HG03064 (cell line): ENCODE data around the gene MIEN1.
"Not testable (repeated sequence)": the region's sequence is repeated elsewhere in the genome, so short reads cannot be mapped to it uniquely, and the experiment has no call there.

Source experiments
- ATAC-seq: cut with Tn5 transposase; IDR thresholded peaks from one replicate; pipeline ENCODE4 v1.9.1; 2021; ENCODE audit warnings: low read depth; ENCODE audit not compliant: unreplicated experiment

MIEN1 gene

GRCh38 chr17:39730095-39730921 is at the start of gene MIEN1:
Gene MIEN1, minus strand, starts transcription at chr17:39730532. Its CDS starts 37 bp downstream, at chr17:39730495.
- peak; percentile 75 for ATAC-seq

- ATAC-seq: peak; percentile 57
These were observed 47.4 kb upstream of the MIEN1 start for GRCh38 chr17:39777534-39778365.

GRCh38 chr17:39776252-39776651 is 45.9 kb upstream of the MIEN1 start:
- ATAC-seq: no peak

GRCh38 chr17:39775031-39775430 is 44.7 kb upstream of the MIEN1 start:
- no peak for ATAC-seq

GRCh38 chr17:39774047-39774446 is 43.7 kb upstream of the MIEN1 start:
- no peak for ATAC-seq

GRCh38 chr17:39772987-39773934 is 42.9 kb upstream of the MIEN1 start:
- ATAC-seq: no peak

- ATAC-seq: no peak
These were observed 42.1 kb upstream of the MIEN1 start for GRCh38 chr17:39772415-39772814.

- peak; percentile 36 for ATAC-seq
These were observed 39.7 kb upstream of the MIEN1 start for GRCh38 chr17:39769974-39770587.

GRCh38 chr17:39767147-39767546 is 36.8 kb upstream of the MIEN1 start:
- ATAC-seq: no peak

GRCh38 chr17:39765766-39766165 is 35.4 kb upstream of the MIEN1 start:
- ATAC-seq: no peak

- ATAC-seq: no peak
These were observed 34.8 kb upstream of the MIEN1 start for GRCh38 chr17:39765175-39765574.

- not testable (repeated sequence) for ATAC-seq
These were observed 33.8 kb upstream of the MIEN1 start for GRCh38 chr17:39764171-39764570.

- ATAC-seq: no peak
These were observed 32.9 kb upstream of the MIEN1 start for GRCh38 chr17:39763051-39763820.

- ATAC-seq: no peak
These were observed 31.6 kb upstream of the MIEN1 start for GRCh38 chr17:39761861-39762496.

GRCh38 chr17:39759204-39759603 is 28.9 kb upstream of the MIEN1 start:
- no peak for ATAC-seq

GRCh38 chr17:39757931-39758873 is 27.9 kb upstream of the MIEN1 start:
- no peak for ATAC-seq

GRCh38 chr17:39757176-39757662 is 26.9 kb upstream of the MIEN1 start:
- ATAC-seq: no peak
